HCT116 (cell line): ENCODE measurements around the gene ZNF653.

Experiments used
- EZH2phosphoT487 ChIP-seq: fragments of 200-600 bp; IDR thresholded peaks from 2 replicates; pipeline ENCODE4 v1.6.1; 2018; ENCODE audit warnings: antibody characterized with exemption, borderline replicate concordance
- POLR2A ChIP-seq: IDR thresholded peaks from 2 replicates; pipeline ENCODE4 v1.7.0; 2011; ENCODE audit warnings: borderline replicate concordance; ENCODE audit not compliant: insufficient read depth, insufficient read length; ENCODE audit errors: extremely low read depth
- POLR2AphosphoS5 ChIP-seq: IDR thresholded peaks from 2 replicates; pipeline ENCODE4 v1.6.1; 2011; ENCODE audit warnings: mild to moderate bottlenecking, low read depth, low read length, moderate library complexity
- TF ChIP-seq, protein P1 (sequence below): IDR thresholded peaks from 2 replicates; pipeline ENCODE4 v1.6.1; 2012
- TF ChIP-seq, protein P2 (sequence below), 3 experiments: fragments of 200-600 bp in 1 of 3; sonication (generic) in 1 of 3; IDR thresholded peaks in 2 of 3; conservative IDR thresholded peaks in 1 of 3; 2 replicates each; pipeline ENCODE4 v1.5.1; 2012 to 2017; ENCODE audit warnings: low read depth in 2 of 3, low read length in 2 of 3, antibody characterized with exemption in 1 of 3, borderline replicate concordance in 1 of 3, control low read depth in 1 of 3, mild to moderate bottlenecking in 1 of 3, mixed read lengths in 1 of 3, mixed run types in 1 of 3, moderate library complexity in 1 of 3; ENCODE audit not compliant: insufficient read depth in 1 of 3
- TF ChIP-seq, protein P3 (sequence below): IDR thresholded peaks from 2 replicates; pipeline ENCODE4 v1.6.1; 2012; ENCODE audit warnings: low read depth
- TF ChIP-seq, protein P4 (sequence below): IDR thresholded peaks from 2 replicates; pipeline ENCODE4 v1.6.1; 2011; ENCODE audit warnings: mild to moderate bottlenecking, low read length, moderate library complexity; ENCODE audit not compliant: insufficient replicate concordance; ENCODE audit errors: extremely low read depth

DNA sequence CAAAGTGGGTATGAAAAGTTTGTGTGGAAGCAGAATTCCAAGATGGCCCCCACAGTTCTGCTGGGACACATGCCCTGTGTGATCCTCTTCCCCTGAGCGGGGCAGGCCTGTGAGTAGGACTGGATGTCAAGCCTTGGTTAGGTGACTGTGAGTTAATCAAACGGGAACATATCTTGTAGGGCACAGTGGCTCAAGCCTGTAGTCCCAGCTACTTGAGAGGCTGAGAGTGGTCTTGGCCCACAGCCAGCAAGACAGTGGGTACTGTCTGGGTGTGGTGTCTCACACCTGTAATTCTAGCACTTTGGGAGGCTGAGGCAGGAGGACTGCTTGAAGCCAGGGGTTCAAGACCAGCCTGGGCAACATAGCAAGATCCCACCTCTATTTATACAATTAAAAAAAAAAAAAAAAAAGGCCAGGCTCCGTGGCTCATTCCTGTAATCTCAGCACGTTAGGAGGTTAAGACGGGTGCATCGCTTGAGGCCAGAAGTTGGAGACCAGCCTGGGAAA lies 6.4 kb downstream of the ZNF653 start:
- TF ChIP-seq, protein P1, sequence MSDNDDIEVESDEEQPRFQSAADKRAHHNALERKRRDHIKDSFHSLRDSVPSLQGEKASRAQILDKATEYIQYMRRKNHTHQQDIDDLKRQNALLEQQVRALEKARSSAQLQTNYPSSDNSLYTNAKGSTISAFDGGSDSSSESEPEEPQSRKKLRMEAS: no peak
- TF ChIP-seq, protein P2, sequence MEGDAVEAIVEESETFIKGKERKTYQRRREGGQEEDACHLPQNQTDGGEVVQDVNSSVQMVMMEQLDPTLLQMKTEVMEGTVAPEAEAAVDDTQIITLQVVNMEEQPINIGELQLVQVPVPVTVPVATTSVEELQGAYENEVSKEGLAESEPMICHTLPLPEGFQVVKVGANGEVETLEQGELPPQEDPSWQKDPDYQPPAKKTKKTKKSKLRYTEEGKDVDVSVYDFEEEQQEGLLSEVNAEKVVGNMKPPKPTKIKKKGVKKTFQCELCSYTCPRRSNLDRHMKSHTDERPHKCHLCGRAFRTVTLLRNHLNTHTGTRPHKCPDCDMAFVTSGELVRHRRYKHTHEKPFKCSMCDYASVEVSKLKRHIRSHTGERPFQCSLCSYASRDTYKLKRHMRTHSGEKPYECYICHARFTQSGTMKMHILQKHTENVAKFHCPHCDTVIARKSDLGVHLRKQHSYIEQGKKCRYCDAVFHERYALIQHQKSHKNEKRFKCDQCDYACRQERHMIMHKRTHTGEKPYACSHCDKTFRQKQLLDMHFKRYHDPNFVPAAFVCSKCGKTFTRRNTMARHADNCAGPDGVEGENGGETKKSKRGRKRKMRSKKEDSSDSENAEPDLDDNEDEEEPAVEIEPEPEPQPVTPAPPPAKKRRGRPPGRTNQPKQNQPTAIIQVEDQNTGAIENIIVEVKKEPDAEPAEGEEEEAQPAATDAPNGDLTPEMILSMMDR (IDR thresholded peaks at IDR 0.05 in 2 of 3, conservative IDR thresholded peaks at IDR 0.05 in 1 of 3; ENCODE audit: borderline replicate concordance in 1 of 3, insufficient read depth in 1 of 3, low read depth in 2 of 3, low read length in 2 of 3): no peak
- TF ChIP-seq, protein P3, sequence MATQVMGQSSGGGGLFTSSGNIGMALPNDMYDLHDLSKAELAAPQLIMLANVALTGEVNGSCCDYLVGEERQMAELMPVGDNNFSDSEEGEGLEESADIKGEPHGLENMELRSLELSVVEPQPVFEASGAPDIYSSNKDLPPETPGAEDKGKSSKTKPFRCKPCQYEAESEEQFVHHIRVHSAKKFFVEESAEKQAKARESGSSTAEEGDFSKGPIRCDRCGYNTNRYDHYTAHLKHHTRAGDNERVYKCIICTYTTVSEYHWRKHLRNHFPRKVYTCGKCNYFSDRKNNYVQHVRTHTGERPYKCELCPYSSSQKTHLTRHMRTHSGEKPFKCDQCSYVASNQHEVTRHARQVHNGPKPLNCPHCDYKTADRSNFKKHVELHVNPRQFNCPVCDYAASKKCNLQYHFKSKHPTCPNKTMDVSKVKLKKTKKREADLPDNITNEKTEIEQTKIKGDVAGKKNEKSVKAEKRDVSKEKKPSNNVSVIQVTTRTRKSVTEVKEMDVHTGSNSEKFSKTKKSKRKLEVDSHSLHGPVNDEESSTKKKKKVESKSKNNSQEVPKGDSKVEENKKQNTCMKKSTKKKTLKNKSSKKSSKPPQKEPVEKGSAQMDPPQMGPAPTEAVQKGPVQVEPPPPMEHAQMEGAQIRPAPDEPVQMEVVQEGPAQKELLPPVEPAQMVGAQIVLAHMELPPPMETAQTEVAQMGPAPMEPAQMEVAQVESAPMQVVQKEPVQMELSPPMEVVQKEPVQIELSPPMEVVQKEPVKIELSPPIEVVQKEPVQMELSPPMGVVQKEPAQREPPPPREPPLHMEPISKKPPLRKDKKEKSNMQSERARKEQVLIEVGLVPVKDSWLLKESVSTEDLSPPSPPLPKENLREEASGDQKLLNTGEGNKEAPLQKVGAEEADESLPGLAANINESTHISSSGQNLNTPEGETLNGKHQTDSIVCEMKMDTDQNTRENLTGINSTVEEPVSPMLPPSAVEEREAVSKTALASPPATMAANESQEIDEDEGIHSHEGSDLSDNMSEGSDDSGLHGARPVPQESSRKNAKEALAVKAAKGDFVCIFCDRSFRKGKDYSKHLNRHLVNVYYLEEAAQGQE: no peak
- TF ChIP-seq POLR2A (no peak), POLR2AphosphoS5 (no peak), EZH2phosphoT487 (no peak)
- TF ChIP-seq, protein P4, sequence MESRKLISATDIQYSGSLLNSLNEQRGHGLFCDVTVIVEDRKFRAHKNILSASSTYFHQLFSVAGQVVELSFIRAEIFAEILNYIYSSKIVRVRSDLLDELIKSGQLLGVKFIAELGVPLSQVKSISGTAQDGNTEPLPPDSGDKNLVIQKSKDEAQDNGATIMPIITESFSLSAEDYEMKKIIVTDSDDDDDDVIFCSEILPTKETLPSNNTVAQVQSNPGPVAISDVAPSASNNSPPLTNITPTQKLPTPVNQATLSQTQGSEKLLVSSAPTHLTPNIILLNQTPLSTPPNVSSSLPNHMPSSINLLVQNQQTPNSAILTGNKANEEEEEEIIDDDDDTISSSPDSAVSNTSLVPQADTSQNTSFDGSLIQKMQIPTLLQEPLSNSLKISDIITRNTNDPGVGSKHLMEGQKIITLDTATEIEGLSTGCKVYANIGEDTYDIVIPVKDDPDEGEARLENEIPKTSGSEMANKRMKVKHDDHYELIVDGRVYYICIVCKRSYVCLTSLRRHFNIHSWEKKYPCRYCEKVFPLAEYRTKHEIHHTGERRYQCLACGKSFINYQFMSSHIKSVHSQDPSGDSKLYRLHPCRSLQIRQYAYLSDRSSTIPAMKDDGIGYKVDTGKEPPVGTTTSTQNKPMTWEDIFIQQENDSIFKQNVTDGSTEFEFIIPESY: no peak
